Spinal cord (tissue), 10 donors: Measurements from ENCODE around the gene ANO3. TPM values are rescaled to one million over a fixed set of nuclear protein-coding genes. Genes with fewer than 3 reads are reported as not detected.

ENCODE experiments used
- DNase-seq, 6 donors: peaks; one replicate each; pipeline versions ENCODE4 v3.0.0 to v3.0.0-alpha.2; 2013 to 2015; ENCODE audit warnings: low spot score in 6 of 6, low read depth in 4 of 6
- H3K27ac ChIP-seq: one replicate; pipeline ENCODE4 v1.5.1; 2013; ENCODE audit warnings: low read depth, low read length, control low read depth
- H3K27me3 ChIP-seq: one replicate; pipeline ENCODE4 v1.6.1; 2013; ENCODE audit warnings: low read length; ENCODE audit not compliant: control insufficient read depth, insufficient read depth
- H3K36me3 ChIP-seq: one replicate; pipeline ENCODE4 v1.6.1; 2013; ENCODE audit warnings: low read length; ENCODE audit not compliant: control insufficient read depth, insufficient read depth
- H3K4me1 ChIP-seq: one replicate; pipeline ENCODE4 v1.6.1; 2013; ENCODE audit warnings: low read length; ENCODE audit not compliant: control insufficient read depth, insufficient read depth
- H3K4me3 ChIP-seq: one replicate; pipeline ENCODE4 v1.5.1; 2013; ENCODE audit warnings: low read depth, low read length, control low read depth
- H3K9me3 ChIP-seq: one replicate; pipeline ENCODE4 v1.6.1; 2013; ENCODE audit warnings: low read length; ENCODE audit not compliant: control insufficient read depth, insufficient read depth
- WGBS: methylation state at CpG from one replicate; pipeline ENCODE4 v1.1.5; 2013; ENCODE audit warnings: missing lambda C conversion rate; ENCODE audit not compliant: insufficient coverage; 5-methylcytosine and 5-hydroxymethylcytosine counted together
- polyA plus RNA-seq, 2 donors: library from polyadenylated mRNA; unstranded; fragments of 120-200 nt; gene quantifications; one replicate each; pipeline ENCODE4 v1.2.1, GENCODE V29; 2013; ENCODE audit not compliant: insufficient read length in 2 of 2
- total RNA-seq, 2 donors: library from RNA; depleted of rRNA in 1 of 2; stranded (reverse); fragments of 120-200 nt in 1 of 2; fragments of >200 nt in 1 of 2; gene quantifications; one replicate each; pipeline versions ENCODE4 v1.2.3 to v1.2.4, GENCODE V29; 2013 to 2014
- donor health status: healthy.

Gene ANO3
- total and polyA plus RNA-seq, 4 donors = 2.4 to 12.9 (median 3.8) TPM

DNA sequence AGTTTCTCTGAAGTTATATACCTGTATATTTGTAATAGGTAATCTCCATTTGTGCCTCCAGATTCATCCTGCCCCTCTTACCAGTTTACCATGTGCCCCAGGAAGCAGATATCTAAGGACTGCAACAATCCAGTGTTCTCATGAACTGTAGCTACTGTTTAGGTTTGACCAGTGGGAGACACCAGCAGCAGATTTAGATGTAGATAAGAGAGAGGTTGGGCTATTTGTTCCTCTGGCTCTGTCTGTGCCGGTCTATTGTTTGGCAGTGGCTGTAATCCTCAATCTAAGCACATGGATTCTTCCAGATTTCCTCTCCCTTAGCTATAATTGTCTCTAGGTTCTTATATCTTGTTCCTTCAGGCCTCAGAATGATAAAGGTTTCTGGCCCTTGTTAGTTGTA is 88.4 kb downstream of the ANO3 start:
- WGBS = no CpG with 5 or more reads among the region's 1 CpG

DNA sequence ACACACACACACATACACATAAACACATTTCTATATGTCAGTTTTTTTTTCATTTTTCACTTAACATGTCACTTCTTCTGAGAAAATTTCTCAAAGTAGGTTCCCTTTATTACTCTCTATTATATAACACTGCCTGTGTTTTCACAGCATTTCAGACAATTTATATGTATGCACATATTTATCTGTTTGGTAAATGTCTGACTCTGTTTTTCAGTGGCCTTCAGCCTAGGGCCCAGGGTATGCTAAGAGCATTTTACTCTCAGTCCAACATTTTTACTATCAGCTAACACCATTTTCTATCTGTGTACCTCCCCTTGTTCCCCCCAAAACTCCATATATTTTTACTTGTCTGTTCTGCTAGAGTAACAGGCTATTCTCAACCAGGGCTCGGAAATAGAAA is 92.3 kb downstream of the ANO3 start:
- no peak for DNase-seq
- Histone ChIP-seq H3K27me3 (no peaks in the 10 kb centered on the region), H3K9me3 (no peaks in the 10 kb centered on the region), H3K36me3 (no peaks in the 10 kb centered on the region), H3K4me1 (no peaks in the 10 kb centered on the region), H3K27ac (no peak overlapping the region), H3K4me3 (no peak overlapping the region)
- WGBS = no CpG with 5 or more reads among the region's 1 CpG

More for the DNA sequence above, 88.4 kb downstream of the ANO3 start:
- Histone ChIP-seq H3K27me3 (no peaks in the 10 kb centered on the region), H3K36me3 (no peaks in the 10 kb centered on the region), H3K9me3 (no peaks in the 10 kb centered on the region), H3K27ac (no peak overlapping the region), H3K4me3 (no peak overlapping the region), H3K4me1 (no peaks in the 10 kb centered on the region)
- no peak for DNase-seq

DNA sequence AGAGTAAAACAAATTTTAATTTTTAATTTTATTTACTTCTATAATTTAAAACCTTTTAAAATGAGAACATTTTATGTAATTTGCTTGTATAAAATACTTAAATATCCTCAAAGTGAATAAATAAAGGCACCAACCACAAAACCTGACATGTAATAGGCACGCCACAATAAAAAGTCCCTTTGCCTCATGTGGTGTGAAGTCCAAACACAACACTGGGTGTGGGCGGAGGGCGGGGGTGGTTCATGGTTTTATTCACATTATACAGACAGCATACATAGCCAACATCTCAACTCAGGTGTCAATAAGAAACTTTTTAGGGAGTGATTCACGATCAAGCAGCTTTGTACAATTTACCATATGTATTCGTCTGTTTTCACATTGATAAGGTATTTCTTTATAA is 107.9 kb downstream of the ANO3 start:
- DNase-seq = no peak
- H3K4me1 ChIP-seq = no peaks in the 10 kb centered on the region
- H3K9me3 ChIP-seq = no peaks in the 10 kb centered on the region
- H3K27me3 ChIP-seq = no peaks in the 10 kb centered on the region
- WGBS = no CpG with 5 or more reads among the region's 5 CpGs
- H3K27ac ChIP-seq = no peak overlapping the region
- H3K36me3 ChIP-seq = no peaks in the 10 kb centered on the region
- no peak overlapping the region for H3K4me3 ChIP-seq

DNA sequence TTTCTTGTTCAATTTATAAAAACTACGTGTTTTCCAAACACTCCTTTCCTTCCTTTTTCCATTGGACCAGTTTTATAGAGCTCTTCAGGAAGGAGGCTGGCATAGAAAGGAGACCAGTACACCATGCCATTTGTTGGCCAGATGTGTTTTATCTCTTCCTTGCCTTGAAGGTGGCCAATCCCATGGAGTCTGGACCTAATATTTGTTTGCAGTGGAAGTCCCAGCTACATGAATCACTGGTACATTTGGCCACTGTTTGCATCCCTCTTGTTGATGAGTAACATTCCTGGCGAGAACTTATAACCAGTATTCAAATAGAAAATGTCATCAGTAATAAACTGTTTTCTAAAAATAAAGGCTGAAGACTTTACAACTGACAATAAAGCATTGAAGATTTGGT is 110.2 kb downstream of the ANO3 start:
- Histone ChIP-seq H3K27ac (no peak overlapping the region), H3K36me3 (no peaks in the 10 kb centered on the region), H3K4me1 (no peaks in the 10 kb centered on the region), H3K9me3 (no peaks in the 10 kb centered on the region), H3K27me3 (no peaks in the 10 kb centered on the region), H3K4me3 (no peak overlapping the region)
- no peak for DNase-seq
- no CpG with 5 or more reads among the region's 2 CpGs for WGBS

DNA sequence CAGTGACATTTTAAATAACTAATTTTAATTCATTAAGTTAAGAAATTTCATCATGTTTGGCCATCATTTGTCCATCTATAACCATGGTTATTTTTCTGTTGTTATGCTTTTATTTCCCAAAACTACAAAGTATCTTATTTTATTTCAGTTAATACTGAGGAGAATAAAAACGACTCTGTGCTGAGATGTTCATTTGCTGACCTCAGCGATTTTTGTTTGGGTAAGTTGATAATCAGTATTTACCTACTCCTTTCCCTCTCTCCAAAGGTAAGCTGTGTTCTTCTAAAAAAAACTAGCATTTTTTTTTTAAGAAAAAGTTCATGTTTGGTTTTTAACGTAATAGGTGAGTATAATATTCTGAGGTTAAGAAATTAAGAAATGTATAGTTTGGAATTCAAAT is 111.7 kb downstream of the ANO3 start:
- WGBS = no CpG with 5 or more reads among the region's 3 CpGs

DNA sequence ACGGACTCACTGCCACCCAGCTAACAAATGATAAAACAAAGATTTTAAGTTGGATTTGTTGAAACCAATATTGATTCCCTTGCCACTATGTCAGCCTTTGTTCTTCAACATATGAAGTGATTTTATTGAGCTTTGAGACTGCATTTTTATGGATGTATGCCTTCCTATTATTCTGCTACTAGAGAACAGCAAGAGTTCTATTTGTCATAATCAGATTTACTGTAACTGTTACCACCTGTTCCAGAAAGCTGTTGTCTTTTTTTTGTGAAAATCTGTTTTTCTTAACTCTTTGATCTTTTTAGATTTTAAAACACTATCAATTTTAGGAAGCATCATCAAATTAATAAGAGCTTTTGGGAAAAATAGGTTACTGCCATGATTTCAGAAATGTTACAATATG is 125.7 kb downstream of the ANO3 start:
- Histone ChIP-seq H3K4me1 (no peaks in the 10 kb centered on the region), H3K36me3 (no peaks in the 10 kb centered on the region), H3K9me3 (no peaks in the 10 kb centered on the region), H3K27ac (no peak overlapping the region), H3K4me3 (no peak overlapping the region), H3K27me3 (no peaks in the 10 kb centered on the region)
- DNase-seq = peak in 2 of 6 donors; percentile 30 to 73
- WGBS = no CpG with 5 or more reads among the region's 1 CpG

More for the DNA sequence above, 111.7 kb downstream of the ANO3 start:
- Histone ChIP-seq H3K36me3 (no peaks in the 10 kb centered on the region), H3K4me1 (no peaks in the 10 kb centered on the region), H3K4me3 (no peak overlapping the region), H3K27ac (no peak overlapping the region), H3K27me3 (no peaks in the 10 kb centered on the region), H3K9me3 (no peaks in the 10 kb centered on the region)
- no peak for DNase-seq

DNA sequence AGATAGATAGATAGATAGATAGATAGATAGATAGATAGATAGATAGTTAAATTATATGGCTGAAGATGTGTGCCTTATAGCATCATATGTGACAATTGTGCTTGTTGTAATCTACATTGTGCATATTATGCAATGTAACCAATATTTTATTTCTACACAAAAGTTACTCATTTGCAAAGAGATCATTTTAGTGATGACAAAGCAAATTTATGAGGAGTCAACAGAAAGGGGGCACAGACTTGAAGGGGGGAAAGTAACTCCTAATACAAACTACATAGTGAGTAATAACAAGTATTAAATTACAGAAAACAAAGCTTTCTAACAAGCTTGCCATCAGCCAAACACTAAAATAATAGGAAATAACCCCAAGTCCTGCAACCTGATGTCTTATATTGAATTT is 133.3 kb downstream of the ANO3 start:
- Histone ChIP-seq H3K4me1 (no peaks in the 10 kb centered on the region), H3K27me3 (no peaks in the 10 kb centered on the region), H3K4me3 (no peak overlapping the region), H3K36me3 (no peaks in the 10 kb centered on the region), H3K27ac (no peak overlapping the region), H3K9me3 (no peaks in the 10 kb centered on the region)
- DNase-seq = no peak

DNA sequence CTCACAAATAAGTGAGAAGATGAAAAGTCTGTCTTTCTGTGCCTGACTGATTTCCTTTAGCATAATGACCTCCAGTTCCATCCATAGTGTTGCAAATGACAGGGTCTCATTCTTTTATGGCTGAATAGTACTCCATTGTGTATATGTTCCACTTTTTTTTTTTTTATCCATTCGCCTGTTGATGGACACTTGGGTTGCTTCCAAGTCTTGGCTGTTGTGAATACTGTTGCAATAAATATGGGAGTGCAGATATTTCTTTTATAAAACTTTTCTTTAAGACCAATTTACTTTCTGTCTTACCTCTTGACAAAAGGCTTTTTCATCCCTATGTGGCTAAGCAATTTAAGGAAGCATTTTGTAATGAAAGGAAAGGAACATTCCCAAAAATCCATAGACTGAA is 135.6 kb downstream of the ANO3 start:
- H3K9me3 ChIP-seq = no peaks in the 10 kb centered on the region
- H3K4me3 ChIP-seq = no peak overlapping the region
- H3K27me3 ChIP-seq = no peaks in the 10 kb centered on the region
- no peaks in the 10 kb centered on the region for H3K4me1 ChIP-seq
- H3K27ac ChIP-seq = no peak overlapping the region
- H3K36me3 ChIP-seq = no peaks in the 10 kb centered on the region
- no CpG with 5 or more reads among the region's 1 CpG for WGBS
- no peak for DNase-seq

DNA sequence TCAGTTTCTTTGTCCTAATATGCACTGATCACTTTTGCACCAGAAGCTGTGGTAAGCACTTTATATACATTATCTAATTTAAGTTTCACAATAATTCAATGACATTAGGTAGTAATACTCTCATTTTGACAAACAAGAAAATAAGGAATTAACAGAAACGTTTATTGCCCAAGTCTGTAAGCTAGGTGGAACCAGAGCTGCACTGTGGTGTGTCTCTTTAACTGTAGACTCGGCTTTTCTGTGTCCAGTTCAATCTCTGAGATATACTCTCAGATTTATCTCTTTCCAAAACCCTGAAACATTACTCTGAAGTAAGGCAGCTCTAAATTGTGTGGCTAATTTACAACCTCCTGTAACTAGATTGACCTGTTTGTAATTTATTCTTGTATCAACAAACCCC is 139.1 kb downstream of the ANO3 start:
- no peaks in the 10 kb centered on the region for H3K4me1 ChIP-seq

DNA sequence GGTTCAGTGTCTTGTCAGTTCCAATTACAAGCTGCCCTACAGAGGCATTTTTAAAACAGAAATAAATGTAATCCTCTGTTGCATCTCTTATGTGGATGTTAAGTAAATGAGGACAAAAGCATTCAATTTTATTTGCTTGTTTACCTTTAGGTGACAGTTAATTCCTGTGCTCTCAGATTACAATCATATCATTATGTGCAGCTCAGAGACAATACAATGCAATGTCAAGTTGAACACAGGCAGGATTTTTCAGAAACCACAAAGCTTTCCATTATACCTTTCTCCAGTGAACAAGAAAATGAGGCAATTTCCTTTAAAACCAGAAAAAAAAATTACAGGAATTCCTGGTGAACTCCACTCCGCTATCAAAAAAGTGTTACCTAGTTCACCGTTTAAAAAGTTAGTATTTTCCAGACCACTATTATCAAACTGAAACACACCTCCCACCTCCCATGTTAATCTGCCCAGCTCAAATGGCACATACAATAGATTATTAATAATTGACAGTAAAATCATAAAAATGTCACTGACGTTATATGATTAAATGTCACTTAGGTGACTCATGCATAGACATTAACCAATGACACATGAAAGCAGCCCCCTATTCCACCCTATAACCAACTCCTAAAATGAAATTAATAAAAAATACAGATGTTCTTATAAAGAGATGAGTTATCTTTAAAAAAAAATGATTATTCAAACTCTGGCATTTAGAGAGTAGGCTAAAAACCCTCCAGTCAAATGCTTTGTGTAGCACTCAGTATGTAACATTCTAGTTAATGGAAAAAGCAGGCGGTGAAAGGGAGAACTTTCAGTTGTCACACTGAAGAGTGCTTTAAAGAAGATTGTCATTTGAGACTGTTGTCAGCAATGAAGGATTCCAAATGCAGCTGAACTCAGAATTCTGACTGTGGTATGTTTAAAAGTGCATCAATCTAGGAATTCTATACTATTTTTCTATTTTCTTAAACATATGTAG is 141.6 kb downstream of the ANO3 start:
- no peaks in the 10 kb centered on the region for H3K36me3 ChIP-seq
- H3K27me3 ChIP-seq = no peaks in the 10 kb centered on the region
- H3K27ac ChIP-seq = no peak overlapping the region
- no peak overlapping the region for H3K4me3 ChIP-seq
- DNase-seq = peak in 1 of 6 donors; percentile 40
- no peaks in the 10 kb centered on the region for H3K9me3 ChIP-seq
- WGBS = 67% methylated on average over 1 of the region's 4 CpGs
- no peaks in the 10 kb centered on the region for H3K4me1 ChIP-seq

More for the DNA sequence above, 139.1 kb downstream of the ANO3 start:
- Histone ChIP-seq H3K9me3 (no peaks in the 10 kb centered on the region), H3K36me3 (no peaks in the 10 kb centered on the region), H3K27ac (no peak overlapping the region), H3K4me3 (no peak overlapping the region), H3K27me3 (no peaks in the 10 kb centered on the region)
- WGBS = no CpG with 5 or more reads among the region's 2 CpGs
- DNase-seq = no peak
